Measurements from ENCODE around the gene FRMD4B.
"Not testable (repeated sequence)": the region's sequence is repeated elsewhere in the genome, so short reads cannot be mapped to it uniquely, and the experiment has no call there.

The FRMD4B gene

DNA sequence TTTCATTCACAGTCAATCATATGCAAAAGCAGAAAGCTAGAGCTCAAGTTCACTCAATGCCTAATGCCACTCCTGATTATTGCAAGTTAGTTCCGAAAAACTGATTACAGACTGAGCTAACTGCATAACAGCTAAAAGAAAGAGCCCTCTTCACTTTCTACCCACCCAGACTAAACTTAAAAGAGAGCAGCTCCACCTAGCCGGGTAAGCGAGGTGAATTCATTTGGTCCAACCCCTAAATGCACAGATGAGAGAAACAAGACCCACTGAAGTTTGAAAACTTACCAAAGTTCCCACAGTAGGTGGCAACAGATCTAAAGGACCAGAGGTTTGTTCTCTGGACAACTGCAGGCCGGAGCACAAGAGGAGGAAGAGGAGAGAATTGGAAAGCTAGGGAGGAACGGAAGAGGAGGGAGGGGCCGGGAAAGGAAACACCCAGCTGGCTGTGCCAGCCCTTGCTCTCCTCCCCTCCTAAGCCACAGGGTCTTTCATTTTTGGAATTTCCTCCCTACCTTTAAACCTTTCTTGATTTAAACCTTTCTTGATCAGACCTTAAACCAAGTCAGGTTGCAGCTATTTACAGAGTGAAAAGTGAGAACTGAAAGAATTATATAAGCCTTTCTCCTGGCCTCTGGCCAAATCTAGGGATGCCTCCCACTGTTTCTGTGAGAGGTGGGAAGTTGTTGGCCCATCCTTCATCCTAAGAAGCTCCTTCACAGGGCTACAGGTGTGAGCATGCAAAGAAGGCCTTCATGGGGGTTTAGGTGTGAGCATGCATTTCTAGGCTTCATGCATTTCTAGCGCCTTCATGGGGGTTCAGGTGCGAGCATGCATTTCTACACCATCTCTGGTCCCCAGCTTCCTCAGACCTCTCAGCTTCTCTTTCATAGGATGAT is 148.8 kb downstream of the FRMD4B start:
- no peak for DNase-seq

DNA sequence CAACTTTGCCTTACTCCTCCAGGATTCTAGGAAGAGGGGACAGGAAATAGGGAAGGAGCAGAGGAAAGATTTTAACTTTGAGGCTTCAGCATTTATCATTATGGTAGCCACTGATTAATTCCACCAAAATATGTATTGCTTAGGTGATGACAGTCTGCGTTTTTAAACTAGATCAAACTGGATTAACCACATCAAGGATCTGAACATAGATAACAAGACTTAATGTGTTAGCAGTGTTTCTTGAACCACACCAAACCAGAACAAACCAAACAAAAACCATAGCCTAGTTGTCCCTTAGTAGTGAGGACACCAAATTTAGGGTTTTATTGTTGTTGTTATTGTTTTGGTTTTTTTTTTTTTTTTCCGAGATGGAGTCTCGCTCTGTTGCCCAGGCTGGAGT is 150.0 kb downstream of the FRMD4B start:
- no peak for DNase-seq

DNA sequence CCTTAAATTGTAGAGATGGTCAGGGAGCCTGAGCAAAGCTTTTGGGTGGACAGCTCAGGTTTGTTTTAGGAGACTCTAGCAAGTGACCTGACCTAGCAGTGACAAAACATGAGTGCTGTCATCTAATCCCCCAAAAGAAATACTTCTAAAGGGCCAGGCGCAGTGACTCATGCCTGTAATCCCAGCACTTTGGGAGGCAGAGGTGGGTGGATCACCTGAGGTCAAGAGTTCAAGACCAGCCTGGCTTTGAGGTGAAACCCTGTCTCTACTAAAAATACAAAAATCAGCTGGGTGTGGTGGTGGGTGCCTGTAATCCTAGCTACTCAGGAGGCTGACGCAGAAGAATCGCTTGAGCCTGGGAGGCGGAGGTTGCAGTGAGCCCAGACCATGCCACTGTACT is 150.7 kb downstream of the FRMD4B start:
- DNase-seq = not testable (repeated sequence)

DNA sequence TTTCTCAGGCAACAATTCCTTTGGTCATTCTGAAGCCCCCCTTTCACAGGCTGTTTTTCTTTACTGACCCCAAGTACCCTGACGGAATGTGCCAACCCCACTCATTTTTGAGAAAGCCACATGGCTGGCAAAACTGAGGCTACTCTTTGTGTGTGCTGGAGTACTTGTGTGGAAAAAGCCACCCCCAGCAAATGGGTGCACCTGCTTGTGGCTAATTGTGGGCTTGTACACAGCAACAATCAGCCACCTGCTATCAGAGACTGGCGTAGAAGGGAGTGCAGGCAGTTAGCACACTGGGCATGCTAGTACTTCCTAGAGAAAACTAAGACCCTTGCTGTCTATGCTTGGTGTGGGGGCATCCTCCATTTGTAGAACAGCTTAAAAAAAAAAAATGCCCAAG is 153.4 kb downstream of the FRMD4B start:
- DNase-seq = no peak

DNA sequence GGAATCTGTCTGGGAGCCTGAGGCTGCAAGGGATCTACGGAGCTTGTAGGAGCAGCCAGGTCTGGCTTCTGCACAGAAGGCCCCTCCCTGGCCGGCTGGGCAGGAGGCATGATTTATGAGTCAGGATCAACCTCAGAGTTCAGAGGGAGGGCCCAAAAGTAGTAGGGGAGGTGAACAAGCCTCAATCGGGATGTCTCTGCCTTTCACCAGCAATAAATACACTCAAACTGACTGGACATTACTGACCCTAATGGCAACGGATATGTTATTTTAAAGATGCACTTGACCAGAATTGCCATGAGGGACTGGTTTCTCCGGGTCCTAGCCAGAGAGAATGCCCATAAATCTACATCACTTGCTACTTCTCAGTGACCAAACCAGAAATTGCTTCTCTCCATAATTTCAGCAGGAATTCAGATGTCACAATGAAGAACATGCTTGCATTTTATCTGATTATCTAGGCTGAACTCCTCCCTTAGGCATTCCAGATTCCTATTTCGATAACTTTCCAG is 153.9 kb downstream of the FRMD4B start:
- no peak for DNase-seq

DNA sequence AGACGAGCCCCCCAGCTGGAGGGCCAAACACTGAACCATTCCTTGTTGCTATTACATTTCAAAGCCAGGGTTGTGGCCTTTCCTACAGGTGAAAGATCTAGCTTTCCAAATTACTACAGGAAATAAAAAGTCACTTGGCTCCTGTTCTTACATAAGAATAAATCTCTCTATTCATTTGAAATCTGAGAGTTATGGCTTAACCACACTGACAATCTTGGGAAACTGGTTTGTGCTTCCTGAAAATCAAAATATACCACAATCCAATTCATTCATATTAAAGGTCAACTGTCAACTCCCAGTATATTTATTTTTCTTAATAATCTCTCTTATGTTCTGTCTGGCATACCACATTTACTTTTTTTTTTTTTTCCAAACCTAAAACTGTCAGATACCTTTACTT is 159.8 kb downstream of the FRMD4B start:
- DNase-seq = no peak

DNA sequence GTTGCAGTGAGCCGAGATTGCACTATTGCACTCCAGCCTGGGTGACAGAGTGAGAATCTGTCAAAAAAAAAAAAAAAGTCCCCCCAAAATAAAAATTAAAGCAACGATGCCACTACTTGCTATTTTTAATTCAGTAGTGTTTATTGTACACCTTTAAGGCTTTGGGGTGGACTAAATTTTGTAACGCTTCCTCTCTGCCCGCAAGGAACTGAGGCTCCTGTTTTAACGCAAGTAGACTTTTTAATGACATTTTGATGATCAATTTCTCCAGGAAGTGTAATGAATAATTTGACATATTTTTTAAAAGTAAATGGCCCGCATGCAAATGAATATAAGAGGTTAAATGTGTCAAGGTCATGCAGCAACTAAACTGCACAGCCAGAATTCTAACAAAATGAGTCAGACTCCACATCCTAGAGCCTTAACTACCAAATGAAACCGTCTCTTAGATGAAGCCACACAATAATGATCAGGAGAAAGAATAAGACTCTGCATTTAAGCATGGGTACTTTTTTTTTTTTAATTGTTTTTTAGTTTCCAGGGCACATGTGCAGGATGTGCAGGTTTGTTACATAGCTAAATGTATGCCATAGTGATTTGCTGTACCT is 166.7 kb downstream of the FRMD4B start:
- DNase-seq = no peak

DNA sequence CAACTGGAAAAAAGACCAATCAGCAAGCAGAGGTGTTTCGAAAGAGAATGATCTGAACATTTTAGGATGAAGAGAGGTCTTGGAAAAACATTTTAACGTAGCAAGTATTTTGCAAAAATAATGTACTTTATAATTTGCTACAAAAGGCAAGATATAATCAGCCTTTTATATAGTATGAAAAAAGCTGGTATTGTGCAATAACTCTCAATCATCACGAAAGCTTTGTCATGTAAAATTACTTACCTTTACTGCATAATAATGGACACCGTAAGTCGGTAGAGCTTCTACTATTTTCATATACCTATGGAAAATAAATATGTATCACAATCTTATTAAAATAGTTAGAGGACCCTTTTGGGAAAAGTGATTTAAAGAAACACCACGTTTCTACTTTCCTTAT is 167.8 kb downstream of the FRMD4B start:
- no peak for DNase-seq

DNA sequence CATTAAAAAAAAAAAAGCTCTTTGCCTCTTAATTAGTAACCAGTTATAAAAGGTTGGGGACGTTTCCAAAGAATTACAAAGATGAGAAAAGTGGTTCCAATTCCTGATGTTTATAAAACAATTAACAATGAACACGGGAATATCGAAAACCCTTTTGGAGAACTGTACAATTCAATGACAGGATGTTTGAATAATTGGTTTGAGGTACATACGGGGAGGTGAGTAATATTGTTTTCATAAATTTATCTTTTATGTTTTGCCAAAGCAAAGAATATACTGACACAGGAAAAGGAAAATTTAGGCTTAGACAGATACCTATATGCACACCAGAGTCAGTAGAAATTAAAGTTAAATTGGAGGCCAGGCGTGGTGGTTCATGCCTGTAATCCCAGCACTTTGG is 168.9 kb downstream of the FRMD4B start:
- DNase-seq = no peak

DNA sequence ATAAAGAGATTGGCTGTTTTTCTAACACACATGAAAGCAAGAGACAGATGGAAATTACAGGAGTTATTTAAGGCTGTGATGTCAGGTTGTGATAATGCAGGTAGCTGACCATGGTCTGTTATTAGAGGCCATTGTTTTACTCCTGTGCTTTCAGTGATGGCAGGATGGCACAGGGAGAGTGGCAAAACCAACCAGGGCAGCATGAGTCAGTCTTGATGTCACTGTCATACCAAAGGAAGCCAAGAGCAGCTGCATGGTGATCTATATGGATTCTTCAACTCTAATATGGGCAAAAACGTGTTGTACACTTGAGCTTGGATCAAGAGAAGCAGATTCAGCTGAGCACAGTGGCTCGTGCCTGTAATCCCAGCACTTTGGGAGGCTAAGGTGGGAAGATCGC is 171.6 kb downstream of the FRMD4B start:
- no peak for DNase-seq

DNA sequence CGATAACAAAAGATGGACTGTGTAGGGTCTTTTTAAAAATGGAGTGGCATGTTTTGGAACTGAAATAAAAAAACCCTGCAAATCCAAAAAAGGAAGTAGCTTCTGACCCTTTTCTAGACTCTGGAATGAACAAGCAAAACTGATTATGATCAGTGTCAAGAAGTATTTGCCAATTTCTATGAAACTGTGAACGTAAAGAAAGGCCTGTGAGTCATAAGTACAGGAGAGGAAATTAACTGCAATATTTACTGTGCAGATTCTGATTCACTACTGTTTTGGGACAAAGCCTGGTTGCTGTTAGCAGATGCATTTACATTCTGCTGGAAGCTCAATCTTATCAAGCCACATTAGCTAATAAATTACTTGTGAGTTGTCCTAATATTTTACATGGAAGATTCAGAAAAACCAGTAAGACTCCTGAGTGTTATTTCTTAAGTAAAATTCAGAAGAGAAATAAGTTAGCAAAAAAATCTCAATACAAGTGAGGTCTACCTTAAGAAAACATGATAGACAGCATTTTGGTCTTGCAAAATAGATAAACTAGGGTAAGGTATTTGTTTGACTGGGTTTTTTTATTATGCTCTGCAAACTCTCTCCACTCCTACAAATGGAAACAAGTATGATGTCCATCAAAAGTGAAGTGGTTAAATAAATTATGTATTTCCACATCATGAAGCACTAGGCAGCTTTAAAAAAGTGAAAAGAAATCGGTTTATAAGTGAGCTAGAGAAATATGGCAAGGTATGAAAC is 173.3 kb downstream of the FRMD4B start:
- DNase-seq = no peak

DNA sequence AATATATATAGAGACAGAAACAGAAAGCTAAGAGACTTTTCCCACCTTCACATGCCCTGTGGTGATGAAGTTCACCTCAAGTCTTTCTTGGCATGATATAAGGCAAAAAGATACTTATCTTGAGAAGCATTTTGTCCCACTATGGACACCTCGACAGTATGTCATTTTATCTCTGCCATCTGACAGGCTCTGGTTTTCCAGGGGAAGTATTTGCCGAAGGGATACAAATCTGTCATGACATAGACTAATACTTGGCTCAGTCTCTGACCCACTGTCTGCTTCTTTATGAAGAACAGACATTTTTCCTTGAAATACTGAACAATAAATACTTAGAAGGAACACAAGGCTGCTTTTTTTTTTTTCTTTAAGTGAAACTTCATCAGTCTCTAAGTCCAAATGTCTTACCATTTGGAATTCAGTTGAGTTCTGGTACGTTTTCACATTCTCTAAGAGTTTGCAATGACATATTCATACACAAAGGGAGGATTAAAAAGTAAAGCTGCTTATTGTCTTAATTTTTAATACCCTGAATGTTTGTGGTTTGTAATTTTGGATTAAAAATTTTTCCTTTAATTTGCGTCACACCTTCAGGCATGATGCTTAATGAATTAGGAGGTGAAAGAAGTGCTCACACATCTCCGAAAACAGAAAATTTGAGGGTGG is 175.7 kb downstream of the FRMD4B start:
- no peak for DNase-seq

DNA sequence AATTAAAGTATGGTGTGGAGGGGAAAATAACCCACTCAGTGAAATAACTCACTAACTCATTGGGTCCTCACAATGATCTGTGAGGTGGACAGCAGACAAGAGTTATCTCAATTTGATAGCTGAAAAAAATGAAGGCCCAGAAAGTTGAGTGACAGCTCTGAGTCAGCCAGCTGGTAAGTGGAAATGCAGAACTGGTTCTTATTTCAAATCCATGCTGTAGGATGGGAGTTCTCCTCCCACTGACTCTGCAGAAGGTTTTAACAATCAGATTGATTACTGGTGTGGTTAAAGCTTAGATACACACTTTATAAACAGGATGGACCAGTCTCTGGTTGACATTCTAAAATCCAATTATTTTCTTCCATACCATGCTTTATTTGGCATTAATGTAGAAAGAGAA is 176.5 kb downstream of the FRMD4B start:
- DNase-seq = no peak

DNA sequence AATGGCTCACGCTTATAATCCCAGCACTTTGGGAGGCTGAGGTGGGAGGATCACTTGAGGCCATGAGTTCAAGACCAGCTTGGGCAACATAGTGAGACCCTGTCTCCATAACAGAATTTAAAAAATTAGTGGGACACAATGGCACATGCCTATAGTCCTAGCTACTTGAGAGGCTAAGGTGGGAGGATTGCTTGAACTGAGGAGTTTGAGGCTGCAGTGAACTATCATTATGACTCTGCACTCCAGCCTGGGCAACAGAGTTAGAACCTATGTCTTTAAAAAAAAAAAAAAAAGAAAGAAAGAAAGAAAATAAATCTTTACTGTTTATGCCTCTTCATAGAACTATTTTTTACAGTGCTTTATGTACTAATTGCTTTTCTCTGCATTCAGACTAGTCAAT is 178.9 kb downstream of the FRMD4B start:
- DNase-seq = no peak

DNA sequence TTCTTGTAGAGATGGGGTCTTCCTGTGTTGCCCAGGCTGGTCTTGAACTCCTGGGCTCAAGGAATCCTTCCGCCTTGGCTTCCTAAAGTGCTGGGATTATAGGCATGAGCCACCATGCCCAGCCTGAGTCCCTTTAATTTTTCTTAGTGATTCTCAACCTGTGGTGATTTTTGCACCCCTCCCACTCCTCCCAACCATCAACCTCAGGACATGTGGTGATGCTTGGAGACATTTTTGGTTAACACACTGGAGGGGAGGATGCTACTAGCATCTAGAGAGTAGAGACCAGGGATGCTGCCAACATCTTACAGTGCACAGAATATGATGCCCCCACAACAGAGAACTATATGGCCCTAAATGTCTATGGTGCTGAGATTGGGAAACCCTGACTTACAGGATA is 180.5 kb downstream of the FRMD4B start:
- DNase-seq = no peak

DNA sequence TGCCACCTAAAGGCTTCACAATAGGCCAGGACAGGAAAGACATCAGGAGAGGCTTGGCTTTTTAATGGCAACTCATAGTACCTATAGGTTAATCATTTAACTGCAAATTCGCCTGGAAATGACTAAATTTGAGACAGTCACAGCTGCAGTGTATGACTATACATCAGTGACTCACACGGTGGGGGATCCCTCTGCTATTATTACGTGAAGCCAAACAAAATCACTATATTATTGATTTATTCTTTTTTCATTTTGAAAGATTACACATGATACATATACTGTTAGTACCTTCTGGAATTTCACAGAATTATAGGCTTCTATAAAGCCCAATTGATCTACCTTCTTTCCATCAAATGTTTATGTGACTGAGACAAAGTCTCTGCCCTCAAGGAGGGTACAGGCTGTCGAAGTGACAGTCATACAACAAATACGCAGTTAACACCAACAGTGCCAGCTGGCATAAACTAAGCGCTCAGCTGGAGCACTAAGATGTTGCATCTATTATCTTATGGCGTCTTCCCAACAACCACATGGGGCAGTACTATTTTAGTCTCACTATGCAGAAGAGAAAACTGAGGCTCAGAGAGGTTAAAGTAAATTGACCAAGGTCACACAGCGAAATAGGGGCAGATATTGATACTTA is 181.5 kb downstream of the FRMD4B start:
- no peak for DNase-seq

DNA sequence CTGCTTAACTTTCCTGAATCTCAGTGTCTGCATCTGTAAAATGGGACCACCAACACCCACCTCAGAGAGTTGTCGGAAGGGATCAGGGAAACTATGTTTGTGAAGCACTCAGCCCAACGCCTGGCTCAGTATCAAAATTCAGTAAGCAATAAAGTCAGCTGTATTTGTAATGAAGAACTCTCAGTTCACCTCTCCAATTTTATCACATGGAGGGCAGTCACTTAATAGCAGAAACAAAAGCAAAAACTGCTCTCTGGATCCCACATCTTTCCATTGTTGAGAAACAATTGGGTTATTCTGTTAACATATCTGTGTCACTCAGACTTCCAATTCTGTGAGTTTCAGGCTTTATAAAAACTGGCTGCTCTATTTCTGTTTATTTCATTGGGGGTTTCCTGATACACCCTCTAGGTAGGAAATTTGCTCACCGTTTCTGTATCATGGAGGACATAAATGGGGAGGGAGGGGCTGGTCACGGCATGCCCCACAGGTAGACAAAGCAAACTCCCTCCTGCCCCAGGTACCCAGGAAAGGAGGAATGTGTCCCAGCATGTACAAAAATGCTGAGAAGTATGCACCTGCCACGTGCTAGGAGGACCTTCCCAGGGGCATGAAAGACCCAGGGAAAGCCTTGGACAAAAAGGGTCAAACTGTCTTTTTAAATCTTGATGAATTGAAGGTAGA is 182.1 kb downstream of the FRMD4B start:
- no peak for DNase-seq

DNA sequence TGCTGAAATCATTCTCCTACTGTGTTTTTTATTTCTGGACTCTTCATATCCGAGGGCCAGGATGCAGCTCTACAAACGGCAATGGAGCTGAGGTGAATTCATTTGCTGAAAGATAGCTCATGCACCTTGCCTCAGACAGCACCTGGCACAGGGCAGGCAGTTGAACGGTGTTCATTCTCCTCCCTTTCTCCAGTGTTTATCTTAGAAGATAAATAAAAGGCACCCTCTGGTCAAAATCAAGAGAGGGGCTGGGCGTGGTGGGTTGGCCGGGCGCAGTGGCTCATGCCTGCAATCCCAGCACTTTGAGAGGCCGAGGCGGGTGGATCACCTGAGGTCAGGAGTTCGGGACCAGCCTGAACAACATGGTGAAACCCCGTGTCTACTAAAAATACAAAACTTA is 184.2 kb downstream of the FRMD4B start:
- DNase-seq = no peak

DNA sequence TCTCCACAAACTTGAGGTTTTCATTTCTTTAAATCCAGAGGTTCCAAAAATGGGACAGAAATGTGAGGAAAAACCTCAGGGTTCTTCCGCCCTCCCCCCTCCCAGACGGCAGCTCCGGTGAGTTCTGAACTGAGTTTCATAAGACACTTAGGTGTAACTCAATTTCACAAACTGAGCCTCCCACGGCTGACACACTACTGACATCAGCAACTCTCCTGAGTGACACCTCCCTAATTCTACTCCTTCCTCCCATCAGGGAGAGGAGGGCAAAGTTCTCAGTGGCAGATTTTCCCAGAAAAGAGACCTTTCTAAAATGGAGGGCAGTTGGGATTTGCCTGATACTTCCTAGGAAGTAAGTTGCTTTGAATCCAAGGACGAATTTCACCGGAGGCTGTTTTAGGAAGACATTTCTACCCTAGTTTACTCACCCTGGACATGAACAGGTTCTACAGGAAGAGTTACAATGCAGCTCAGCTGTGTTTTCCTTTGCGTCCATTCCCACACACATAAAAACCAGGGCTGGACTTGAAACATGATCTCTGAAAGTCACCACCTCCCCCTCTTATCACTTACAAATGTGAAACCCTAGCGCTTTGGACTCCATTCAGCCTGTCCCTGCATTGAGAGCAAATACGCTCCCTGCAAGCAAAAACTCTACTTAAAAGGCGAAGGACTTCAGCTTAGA is 185.4 kb downstream of the FRMD4B start:
- no peak for DNase-seq

DNA sequence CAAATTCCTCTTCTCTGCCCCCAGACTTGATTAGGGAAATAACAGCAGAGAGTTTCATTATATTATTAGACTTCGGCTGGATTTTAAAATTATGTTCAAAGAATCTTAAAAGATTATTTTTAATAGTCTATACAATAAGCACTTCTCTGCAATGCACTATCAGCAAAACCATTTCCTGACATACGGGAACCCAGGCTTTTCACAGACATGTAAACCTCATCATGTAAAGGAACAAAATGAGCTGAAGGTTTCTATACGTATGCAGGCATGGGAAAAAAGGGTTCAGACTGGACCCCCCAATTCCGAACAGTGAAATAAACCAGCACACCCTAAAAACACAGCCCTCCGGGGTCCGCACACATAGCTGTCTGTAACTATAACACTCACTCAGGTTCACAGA is 185.9 kb downstream of the FRMD4B start:
- DNase-seq = no peak

DNA sequence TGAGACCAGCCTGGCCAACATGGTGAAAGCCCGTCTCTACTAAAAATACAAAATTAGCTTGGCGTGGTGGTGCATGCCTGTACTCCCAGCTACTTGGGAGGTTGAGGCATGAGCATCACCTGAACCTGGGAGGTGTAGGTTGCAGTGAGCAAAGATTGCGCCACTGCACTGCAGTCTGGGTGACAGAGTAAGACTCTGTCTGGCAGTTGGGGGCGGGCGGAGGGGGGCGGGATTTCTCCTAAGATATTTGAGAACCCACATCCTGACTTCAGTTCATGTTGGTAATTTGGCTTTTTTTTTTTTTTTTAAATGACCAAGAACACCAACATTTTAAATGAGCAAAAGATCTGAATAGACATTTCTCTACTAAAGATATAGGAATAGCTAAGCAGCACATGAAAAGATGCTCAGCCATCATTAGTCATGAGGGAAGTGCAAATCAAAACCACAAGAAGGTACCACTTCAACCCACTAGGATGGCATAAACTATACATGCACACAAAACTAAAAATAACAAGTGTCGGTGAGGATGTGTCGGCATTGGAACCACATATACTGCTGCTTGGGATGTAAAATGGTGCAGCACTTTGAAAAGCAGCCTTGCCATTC is 187.9 kb downstream of the FRMD4B start:
- DNase-seq = no peak

Data from NCI-H446 (cell line).